COLO829 (cell line): Measurements from ENCODE around the gene DHX9.

ENCODE experiments used
- DNase-seq: peaks from one replicate; pipeline ENCODE4 v3.0.0; 2012; ENCODE audit warnings: low spot score

DHX9 gene

GRCh38 chr1:182841368-182841988 lies 2.3 kb downstream of the DHX9 start:
- DNase-seq, result peak; percentile 31

- DNase-seq, result no peak
Observed at GRCh38 chr1:182842265-182842664, 3.1 kb downstream of the DHX9 start.

GRCh38 chr1:182845379-182845778 lies 6.2 kb downstream of the DHX9 start:
- DNase-seq, result no peak

GRCh38 chr1:182845894-182846293 lies 6.7 kb downstream of the DHX9 start:
- DNase-seq, result no peak

GRCh38 chr1:182847105-182847504 lies 8.0 kb downstream of the DHX9 start:
- DNase-seq, result no peak

GRCh38 chr1:182848736-182849135 lies 9.6 kb downstream of the DHX9 start:
- DNase-seq, result no peak

GRCh38 chr1:182850319-182850718 lies 11.2 kb downstream of the DHX9 start:
- no peak for DNase-seq

- DNase-seq, result no peak
Observed at GRCh38 chr1:182851825-182852224, 12.7 kb downstream of the DHX9 start.

- DNase-seq, result no peak
Observed at GRCh38 chr1:182855911-182856310, 16.8 kb downstream of the DHX9 start.

GRCh38 chr1:182857212-182857611 lies 18.1 kb downstream of the DHX9 start:
- DNase-seq, result no peak

GRCh38 chr1:182860658-182861057 lies 21.5 kb downstream of the DHX9 start:
- no peak for DNase-seq

GRCh38 chr1:182861994-182862393 lies 22.8 kb downstream of the DHX9 start:
- no peak for DNase-seq

- DNase-seq, result no peak
Observed at GRCh38 chr1:182862827-182863226, 23.7 kb downstream of the DHX9 start.

- DNase-seq, result no peak
Observed at GRCh38 chr1:182863940-182864339, 24.8 kb downstream of the DHX9 start.

GRCh38 chr1:182867861-182868260 lies 28.7 kb downstream of the DHX9 start:
- no peak for DNase-seq

GRCh38 chr1:182869241-182869666 lies 30.1 kb downstream of the DHX9 start:
- no peak for DNase-seq

- no peak for DNase-seq
Observed at GRCh38 chr1:182872881-182873280, 33.7 kb downstream of the DHX9 start.

- no peak for DNase-seq
Observed at GRCh38 chr1:182875889-182876288, 36.7 kb downstream of the DHX9 start.

- DNase-seq, result no peak
Observed at GRCh38 chr1:182877331-182877730, 38.2 kb downstream of the DHX9 start.

GRCh38 chr1:182877842-182878241 lies 38.7 kb downstream of the DHX9 start:
- no peak for DNase-seq

- no peak for DNase-seq
Observed at GRCh38 chr1:182884872-182885271, 45.7 kb downstream of the DHX9 start.

GRCh38 chr1:182885591-182885990 lies 46.4 kb downstream of the DHX9 start:
- DNase-seq, result no peak

- DNase-seq, result no peak
Observed at GRCh38 chr1:182886985-182887384, 47.8 kb downstream of the DHX9 start.

GRCh38 chr1:182888736-182889531 lies 49.8 kb downstream of the DHX9 start:
- DNase-seq, result no peak
